ENCODE data around the gene MCTP1. TPM values are rescaled to one million over a fixed set of nuclear protein-coding genes. Genes with fewer than 3 reads are reported as not detected.
A peak's percentile ranks its signal among the peaks of the same experiment; 100 is the strongest.
"Not testable (repeated sequence)": the region's sequence is repeated elsewhere in the genome, so short reads cannot be mapped to it uniquely, and the experiment has no call there.

Gene MCTP1
- total RNA-seq, 1 donor from 2014 or later: 4.6 TPM

DNA sequence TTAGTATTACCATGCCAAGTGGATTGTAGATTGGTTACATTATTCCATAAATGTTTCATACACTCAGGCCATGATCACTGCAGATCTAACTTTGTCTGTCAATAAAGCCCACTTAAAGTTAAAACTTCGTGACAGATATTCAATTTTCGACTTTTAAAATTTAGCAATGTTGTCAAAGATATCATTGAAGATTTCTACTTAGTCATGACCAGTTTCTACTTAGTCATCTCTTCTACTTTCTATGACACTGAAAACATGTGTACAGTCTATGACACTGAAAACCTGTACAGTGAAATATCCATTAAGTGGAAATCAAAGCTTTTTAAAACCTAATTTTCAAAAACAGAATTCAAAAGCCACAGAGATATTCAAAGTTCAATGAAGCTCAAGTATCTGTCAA lies 258.2 kb downstream of the MCTP1 start:
- no peak for ATAC-seq

DNA sequence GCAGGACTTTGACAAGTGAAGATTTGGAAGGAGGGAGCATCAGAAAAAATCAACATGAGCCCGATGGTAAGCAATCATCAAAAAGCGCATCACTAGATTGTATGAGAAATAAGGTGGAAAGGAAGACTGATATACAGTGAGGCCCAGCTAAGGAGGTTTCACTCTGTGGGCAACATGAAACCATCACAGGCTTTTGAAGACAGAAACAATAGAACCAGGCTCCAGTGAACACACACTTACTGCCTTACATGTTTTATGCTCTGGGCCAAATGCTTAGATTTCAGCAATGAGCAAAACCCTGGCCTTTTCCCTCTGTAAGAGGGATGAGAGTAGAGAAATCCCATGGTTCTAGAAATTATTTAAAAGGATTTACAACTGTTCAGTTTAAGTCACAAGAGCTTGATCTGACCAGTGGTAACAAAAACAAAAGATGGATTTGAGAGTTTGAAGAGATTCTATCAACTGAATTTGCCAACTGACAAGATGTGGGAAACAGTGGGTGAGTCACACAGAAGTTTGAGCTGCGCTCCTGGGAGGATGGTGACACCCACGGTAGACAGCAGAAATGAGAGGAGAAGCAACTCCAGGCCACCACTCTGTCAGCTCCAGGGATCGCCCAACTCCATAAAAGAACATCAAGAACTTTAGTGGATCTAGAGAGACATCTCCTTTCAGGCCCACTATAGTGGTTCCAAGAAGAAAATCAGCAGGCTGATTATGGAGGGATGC lies 261.8 kb downstream of the MCTP1 start:
- ATAC-seq: no peak

- no peak for ATAC-seq
Measured at GRCh38 chr5:95020345-95020744, 264.5 kb downstream of the MCTP1 start.

- no peak for ATAC-seq
Measured at GRCh38 chr5:95018946-95019345, 265.9 kb downstream of the MCTP1 start.

- ATAC-seq: no peak
Measured at GRCh38 chr5:95018511-95018910, 266.4 kb downstream of the MCTP1 start.

DNA sequence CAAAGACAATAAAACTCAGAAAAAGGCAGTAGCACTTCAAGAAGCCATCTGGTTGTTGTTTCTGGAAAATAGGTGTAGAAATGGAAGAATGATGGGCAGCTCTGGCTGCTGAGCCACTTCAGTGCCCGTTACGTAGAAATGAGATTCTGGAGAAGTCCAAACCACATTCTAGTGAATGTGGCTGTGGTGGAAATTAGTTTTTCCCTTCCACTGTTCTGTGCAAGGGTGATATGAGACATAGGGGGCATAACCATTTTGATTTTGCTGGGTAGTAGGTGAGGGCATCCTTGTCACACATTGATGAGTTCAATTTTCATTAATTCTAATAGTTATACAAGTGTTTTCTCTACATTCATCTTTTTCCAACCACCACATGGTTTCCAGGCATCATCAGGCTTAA lies 275.1 kb downstream of the MCTP1 start:
- ATAC-seq: no peak

DNA sequence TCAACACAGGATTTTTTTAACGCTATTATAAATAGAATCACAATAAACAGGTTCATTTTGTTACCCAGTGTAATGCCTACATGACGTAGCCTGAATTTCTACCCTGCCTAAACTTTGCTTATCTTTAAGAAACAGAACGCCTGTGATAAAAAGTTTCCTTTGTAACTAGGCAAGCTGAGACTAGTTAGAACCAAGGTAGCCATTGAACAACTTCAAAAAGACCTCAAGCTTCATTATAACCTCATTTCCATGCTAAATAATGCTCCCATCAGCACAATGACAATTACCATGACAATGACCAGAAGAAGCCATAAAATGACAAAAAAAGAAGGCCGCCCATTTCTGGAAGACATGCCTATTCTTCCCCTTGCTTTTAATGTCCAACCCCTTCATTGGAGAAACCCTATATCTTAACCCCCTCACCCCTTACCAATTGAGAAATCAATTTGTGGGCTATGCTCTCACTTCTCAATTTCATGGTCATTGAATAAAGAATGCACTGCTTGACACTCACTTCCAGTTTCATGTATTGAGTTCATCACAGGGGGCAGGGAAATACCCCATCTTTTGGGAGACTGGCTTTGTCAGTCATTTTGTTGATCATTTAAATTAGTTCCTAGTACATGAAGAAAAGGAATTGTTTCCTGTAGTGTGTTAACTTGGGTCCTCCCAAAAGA lies 276.8 kb downstream of the MCTP1 start:
- no peak for ATAC-seq

DNA sequence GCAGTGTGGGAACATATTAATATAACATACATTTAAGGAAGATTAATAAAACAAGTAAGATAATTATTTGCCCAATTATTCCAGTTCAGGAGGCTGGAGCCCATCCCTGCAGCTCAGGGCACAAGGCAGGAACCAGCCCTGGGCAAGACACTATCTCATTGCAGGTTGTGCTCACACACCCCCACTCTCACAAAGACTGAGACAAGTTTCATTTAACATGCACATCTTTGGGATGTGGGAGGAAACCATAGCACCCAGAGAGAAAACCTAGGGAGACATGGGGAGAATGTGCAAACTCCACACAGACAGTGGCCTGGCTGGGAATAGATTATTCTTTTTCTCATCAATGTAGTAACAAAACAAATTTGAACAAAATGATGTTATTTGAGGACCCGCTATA lies 279.1 kb downstream of the MCTP1 start:
- ATAC-seq: no peak

- ATAC-seq: no peak
Measured at GRCh38 chr5:94998670-94999069, 286.2 kb downstream of the MCTP1 start.

- ATAC-seq: not testable (repeated sequence)
Measured at GRCh38 chr5:94994537-94994936, 290.4 kb downstream of the MCTP1 start.

- no peak for ATAC-seq
Measured at GRCh38 chr5:94993491-94993890, 291.4 kb downstream of the MCTP1 start.

GRCh38 chr5:94992325-94992724 lies 292.6 kb downstream of the MCTP1 start:
- no peak for ATAC-seq

- ATAC-seq: no peak
Measured at GRCh38 chr5:94983861-94984535, 300.9 kb downstream of the MCTP1 start.

GRCh38 chr5:94977437-94977836 lies 307.5 kb downstream of the MCTP1 start:
- no peak for ATAC-seq

- ATAC-seq: no peak
Measured at GRCh38 chr5:94976853-94977252, 308.0 kb downstream of the MCTP1 start.

DNA sequence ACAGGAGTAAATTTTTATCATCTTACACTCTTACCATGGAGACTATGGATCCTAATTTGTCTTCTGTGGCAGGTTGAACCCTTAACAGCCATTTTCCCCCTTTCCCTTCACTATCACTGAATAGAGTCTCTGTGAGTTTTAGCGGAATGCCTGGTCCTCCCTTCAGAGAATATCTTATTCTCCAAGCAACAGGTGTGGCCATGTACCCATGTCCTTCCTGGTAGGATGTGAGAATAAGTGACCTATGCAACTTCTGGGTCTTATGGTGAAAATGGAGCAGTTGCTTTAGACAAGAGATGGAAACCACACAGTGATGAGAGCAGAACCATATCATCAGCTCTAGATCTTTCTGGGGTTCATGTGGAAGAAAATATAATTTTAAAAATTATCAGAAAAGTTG lies 312.6 kb downstream of the MCTP1 start:
- ATAC-seq: no peak

GRCh38 chr5:94969174-94969573 lies 315.7 kb downstream of the MCTP1 start:
- ATAC-seq: no peak

GRCh38 chr5:94968507-94969095 lies 316.3 kb downstream of the MCTP1 start:
- ATAC-seq: peak; percentile 78

- no peak for ATAC-seq
Measured at GRCh38 chr5:94967525-94967924, 317.4 kb downstream of the MCTP1 start.

- ATAC-seq: not testable (repeated sequence)
Measured at GRCh38 chr5:94959279-94959678, 325.6 kb downstream of the MCTP1 start.

DNA sequence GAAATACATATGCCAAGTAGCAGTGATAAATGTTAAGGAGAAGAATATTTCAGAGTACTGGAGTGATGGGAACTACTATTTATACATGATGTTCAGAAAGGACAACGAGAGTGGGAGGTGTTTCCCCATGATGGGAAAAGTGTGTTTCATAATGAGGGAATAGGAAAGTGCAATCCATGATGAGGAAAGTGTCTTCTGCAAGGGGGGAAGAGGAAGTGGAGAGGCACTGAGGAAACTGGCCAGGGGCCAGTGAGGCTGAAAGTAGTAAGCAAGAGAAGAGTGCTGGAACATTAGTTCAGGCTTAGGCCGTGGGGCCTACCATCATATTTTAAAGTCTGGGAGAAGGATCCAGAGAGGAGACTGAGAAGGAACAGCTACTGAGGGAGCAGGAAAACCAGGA lies 339.2 kb downstream of the MCTP1 start:
- no peak for ATAC-seq

DNA sequence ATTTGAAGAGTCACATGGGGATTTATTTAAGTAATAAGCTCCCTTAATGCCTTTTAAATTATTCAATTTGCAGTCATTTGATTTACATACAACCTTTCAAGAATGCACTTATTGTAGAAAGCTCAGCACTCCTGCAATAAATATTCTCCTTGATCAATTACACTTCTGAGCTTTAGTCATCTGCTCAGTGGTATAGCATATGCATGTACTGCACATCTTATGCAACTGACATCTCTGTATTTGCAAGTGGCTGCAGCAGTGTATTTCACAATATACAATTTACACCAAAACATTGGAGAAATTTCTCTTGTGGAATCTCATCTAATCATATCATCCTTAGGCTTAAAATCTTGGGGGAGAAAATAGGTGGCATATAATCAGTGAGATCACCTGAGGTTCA lies 340.7 kb downstream of the MCTP1 start:
- no peak for ATAC-seq

DNA sequence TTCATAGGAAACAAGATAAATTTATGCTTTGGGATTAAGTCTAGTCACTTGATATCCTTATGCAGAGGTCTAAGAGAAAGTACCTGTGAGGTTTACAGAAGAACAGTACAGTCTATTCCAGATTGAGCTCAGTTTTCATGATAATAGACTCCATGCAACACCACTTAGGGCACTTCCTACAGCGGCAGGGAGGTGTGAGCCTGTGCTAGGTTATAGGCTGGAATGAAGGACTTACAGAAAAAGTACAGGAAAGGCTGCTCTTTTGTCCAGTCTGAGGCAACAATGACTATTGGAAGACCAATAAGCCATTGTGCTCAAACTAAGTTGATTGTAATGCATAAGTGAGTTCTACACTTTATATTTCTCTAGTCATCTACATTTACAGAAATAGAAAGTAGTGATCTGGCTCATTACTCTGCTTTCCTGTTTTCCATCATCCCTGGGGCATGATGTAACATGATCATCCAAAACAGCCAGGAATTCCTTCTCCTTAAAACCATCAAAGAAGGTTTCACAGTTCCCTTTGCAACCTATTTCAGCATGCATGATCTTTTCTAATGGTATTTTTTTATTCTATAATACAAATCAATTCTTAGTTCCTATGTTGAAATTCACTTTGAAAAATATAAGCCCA lies 343.7 kb downstream of the MCTP1 start:
- ATAC-seq: no peak
